Uterus (tissue), 2 donors: ENCODE measurements around the gene AUTS2.

ENCODE experiments used
- POLR2A ChIP-seq, 2 donors: fragments of 450-650 bp; IDR thresholded peaks; one replicate each; pipeline ENCODE4 v1.6.1; 2016; ENCODE audit warnings: antibody characterized with exemption in 2 of 2, mild to moderate bottlenecking in 1 of 2, moderate library complexity in 1 of 2
- TF ChIP-seq, protein P1 (sequence below), 4 experiments: fragments of 200-600 bp in 2 of 4; fragments of 450-650 bp in 2 of 4; sonication (generic) in 2 of 4; IDR thresholded peaks; one replicate each; pipeline ENCODE4 v1.5.1; 2016 to 2019; ENCODE audit warnings: antibody characterized with exemption in 4 of 4, mild to moderate bottlenecking in 2 of 4, moderate library complexity in 1 of 4

- TF ChIP-seq, protein P1, sequence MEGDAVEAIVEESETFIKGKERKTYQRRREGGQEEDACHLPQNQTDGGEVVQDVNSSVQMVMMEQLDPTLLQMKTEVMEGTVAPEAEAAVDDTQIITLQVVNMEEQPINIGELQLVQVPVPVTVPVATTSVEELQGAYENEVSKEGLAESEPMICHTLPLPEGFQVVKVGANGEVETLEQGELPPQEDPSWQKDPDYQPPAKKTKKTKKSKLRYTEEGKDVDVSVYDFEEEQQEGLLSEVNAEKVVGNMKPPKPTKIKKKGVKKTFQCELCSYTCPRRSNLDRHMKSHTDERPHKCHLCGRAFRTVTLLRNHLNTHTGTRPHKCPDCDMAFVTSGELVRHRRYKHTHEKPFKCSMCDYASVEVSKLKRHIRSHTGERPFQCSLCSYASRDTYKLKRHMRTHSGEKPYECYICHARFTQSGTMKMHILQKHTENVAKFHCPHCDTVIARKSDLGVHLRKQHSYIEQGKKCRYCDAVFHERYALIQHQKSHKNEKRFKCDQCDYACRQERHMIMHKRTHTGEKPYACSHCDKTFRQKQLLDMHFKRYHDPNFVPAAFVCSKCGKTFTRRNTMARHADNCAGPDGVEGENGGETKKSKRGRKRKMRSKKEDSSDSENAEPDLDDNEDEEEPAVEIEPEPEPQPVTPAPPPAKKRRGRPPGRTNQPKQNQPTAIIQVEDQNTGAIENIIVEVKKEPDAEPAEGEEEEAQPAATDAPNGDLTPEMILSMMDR (IDR thresholded peaks at IDR 0.05) = no peak
- no peak for TF ChIP-seq POLR2A (IDR thresholded peaks at IDR 0.05)
These were observed 908.2 kb downstream of the AUTS2 start for GRCh38 chr7:70506434-70506833.
